GM19099 (cell line): Measurements from ENCODE around the gene KRTAP5-7.

Experiments
- POLR2A ChIP-seq: IDR thresholded peaks from 3 replicates; pipeline ENCODE4 v1.6.1; 2011; ENCODE audit warnings: low read depth; ENCODE audit not compliant: insufficient read length; ENCODE audit errors: extremely low read depth

The KRTAP5-7 gene

DNA sequence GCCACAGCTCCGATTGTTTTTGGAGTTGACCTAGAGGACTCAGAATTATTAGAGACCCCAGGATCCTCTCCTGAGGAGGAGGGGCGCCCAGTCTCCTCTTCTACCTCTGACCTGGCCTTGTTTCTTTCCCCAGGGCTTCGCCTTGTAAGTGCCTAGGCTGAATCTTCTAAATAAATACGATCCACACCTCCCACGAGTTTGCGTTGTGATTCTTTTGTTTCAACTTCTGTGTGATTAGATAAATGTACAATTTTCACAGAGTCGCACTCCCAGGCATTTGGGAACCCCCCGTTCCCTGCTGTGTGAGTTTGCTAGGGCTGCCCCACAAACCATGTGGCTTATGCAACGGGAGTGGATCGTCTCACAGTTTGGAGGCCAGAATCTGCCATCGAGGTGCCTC is 11.9 kb downstream of the KRTAP5-7 start:
- no peak for TF ChIP-seq POLR2A

DNA sequence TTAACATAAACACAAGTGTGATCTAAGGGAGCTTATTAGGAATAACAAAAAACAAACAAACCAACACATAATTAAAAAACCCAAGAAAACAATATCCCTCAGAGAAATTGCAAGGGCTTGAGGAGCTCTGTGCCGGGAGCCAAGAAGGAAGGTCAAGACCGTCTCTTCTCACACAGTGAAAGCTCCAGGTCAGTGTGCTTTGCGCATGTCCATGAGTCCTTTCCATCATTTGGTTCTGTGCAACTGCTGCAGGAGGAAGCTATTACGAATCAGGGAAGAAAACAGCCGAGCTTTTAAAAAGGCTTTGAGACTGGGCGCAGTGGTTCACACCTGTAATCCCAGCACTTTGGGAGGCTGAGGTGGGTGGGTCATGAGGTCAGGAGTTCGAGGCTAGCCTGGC is 15.3 kb downstream of the KRTAP5-7 start:
- TF ChIP-seq POLR2A, result no peak

DNA sequence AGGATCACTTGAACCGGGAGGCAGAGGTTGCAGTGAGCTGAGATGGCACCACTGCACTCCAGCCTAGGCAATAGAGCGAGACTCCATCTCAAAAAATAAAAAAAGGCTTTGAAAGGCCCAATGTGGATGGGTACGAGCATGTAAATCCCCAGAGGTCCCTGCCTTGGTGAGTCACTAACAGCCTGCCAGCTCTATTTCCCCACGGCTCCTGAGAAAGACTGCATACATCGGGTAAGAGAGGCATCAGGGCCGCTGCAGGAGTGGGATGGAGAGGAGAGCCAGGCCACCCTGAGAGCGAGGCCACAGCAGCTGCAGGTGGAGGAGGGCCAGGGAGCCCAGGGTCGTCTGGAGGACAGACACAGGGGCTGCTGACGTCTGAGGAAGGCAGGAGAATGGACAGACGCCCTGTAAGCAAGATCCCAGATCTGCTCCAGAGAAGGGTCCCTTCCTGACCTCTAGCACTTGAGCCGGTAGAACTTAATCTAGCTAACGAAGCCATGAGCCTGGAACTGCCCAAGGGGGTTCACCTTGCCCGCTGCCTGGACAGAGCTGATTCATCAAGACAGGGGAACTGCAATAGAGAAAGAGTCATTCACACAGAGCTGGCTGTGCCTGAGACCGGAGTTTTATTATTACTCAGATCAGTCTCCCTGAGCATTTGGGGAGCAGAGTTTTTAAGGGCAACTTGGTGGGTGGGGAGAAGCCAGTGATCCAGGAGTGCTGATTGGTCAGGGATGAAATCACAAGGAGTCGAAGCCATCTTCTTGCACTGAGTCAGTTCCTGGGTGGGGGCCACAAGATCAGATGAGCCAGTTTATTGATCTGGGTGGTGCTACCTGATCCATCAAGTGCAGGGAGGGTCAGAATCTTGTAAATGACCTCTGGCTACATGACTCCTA is 16.1 kb downstream of the KRTAP5-7 start:
- TF ChIP-seq POLR2A, result no peak

DNA sequence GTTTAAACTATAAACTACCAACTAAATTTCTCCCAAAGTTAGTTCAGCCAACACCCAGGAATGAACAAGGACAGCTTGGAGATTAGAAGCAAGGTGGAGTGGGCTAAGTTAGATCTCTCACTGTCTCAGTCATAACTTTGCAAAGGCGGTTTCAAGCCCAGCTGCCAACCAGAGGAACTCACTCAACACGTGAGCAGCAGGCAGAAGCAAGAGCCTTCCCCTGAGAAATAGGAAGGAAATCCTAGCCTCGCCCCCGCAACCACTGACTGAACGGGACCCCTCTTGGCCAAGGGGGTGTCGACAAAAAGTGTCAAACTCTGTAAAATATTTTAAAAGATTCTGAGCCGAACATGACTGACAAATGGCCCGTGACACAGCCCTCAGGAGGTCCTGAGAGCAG is 16.8 kb downstream of the KRTAP5-7 start:
- no peak for TF ChIP-seq POLR2A

DNA sequence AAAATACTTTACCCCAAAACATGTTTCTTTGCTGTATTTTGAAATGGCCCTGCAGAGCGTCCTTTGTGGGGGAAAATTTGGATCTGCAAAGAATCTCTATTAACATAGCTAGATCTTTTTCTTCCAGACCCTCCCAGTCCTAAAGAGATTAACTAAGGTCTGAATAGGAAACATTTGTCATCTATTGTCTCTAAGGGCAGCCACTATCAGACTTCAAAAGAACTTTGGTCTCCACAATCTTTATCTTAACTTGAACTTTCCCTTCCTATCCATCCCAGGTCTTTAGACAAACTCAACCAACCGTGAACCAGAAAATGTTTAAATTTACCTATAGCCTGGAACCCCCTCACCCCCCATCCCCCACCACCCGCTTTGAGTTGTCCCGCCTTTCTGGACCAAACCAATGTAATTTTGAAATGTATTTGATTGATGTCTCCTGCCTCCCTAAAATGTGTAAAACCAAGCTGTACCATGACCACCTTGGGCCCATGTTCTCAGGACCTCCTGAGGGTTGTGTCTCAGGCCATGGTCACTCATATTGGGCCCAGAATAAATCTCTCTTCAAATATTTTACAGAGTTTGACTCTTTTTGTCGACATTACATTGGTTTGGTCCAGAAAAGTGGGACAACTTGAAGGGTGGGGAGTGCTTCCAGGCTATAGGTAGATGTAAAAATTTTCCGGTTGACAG is 17.6 kb downstream of the KRTAP5-7 start:
- no peak for TF ChIP-seq POLR2A

DNA sequence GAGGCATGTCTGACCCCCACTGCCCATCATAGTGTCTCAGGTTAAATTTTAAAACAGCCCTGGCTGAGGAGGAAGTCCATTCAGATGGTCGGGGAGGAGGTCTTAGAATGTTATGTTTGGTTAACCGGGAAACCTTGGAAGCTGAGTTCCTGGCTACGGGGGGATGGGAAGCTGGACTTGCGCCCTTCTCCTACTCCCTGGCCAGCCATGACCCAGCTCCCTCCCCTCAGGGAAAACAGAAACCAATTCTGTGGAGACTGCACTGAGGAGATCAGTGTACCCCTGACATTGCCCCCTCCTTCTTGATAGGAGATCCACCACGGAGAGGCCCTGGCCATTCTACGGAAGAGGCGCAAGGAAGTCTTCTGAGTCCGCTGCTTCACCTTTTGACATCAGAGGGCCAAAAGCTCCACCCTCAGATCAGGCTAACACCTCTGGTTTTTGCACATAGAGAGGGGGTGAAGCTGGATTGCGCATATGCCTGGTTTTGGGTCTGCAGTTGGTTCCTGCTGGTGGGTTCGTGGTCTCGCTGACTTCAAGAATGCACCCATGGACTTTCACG is 18.4 kb downstream of the KRTAP5-7 start:
- TF ChIP-seq POLR2A, result no peak

DNA sequence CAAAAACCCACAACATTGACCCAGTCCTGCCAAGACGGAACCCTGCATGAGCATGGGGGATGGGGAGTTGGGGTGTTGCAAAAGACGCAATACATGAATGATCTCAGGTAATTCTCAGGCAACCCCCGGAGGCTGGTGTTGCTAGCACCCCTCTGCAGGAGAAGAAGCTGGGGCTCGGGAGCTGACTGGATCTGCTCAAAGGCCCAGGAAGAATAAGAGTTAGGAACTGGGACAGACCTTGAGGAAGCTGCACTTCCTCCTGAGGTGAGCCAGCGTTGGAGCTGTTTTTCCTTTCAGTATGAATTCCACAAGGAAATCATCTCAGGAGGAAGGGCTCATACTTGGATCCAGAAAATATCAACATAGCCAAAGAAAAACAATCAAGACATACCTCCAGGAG is 21.1 kb downstream of the KRTAP5-7 start, which contains the start of gene KRTAP5-9:
Gene KRTAP5-9 (plus strand): TSS at position 301 of the 400 bp plus-strand sequence. CDS start 238 bp downstream, outside the sequence.
- TF ChIP-seq POLR2A, result no peak

DNA sequence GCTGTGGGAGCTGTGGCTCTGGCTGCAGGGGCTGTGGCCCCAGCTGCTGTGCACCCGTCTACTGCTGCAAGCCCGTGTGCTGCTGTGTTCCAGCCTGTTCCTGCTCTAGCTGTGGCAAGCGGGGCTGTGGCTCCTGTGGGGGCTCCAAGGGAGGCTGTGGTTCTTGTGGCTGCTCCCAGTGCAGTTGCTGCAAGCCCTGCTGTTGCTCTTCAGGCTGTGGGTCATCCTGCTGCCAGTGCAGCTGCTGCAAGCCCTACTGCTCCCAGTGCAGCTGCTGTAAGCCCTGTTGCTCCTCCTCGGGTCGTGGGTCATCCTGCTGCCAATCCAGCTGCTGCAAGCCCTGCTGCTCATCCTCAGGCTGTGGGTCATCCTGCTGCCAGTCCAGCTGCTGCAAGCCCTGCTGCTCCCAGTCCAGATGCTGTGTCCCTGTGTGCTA is 21.7 kb downstream of the KRTAP5-7 start:
- no peak for TF ChIP-seq POLR2A

DNA sequence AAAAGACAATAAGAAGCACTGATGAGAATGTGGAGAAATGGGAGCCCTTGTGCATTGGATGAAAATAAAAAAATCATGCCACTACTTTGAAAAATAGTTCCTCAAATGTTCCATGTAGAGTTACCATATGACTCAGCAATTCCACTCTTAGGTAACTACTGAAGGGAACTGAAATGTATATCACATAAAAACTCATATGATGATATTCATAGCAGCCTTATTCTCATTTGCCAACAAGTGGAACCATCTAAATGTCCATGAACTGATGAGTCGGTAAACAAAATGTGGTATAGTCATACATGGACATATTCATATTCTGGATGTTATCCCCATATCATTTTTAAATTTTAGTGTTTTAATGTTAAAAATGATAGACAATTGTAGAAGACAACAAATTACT is 24.6 kb downstream of the KRTAP5-7 start:
- TF ChIP-seq POLR2A, result no peak

DNA sequence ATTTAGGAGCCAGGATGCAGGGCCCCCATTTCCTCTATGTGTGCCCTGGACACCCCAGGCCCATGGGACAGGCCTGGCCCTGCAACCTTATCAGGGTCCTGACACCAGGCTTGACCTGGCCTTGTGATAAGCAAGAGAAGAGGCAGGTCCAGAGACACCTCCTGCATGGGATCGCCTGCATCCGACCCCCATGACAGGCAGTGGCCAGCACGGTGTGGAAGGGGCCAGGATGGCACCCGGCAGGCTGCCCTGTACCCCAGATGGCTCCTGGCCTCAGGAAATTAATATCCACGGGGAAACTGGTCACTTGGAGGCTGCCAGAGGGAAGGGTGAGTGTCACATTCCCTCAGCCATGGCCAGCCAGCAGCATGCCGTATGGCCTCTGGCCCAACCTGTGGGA is 27.9 kb downstream of the KRTAP5-7 start:
- TF ChIP-seq POLR2A, result no peak

DNA sequence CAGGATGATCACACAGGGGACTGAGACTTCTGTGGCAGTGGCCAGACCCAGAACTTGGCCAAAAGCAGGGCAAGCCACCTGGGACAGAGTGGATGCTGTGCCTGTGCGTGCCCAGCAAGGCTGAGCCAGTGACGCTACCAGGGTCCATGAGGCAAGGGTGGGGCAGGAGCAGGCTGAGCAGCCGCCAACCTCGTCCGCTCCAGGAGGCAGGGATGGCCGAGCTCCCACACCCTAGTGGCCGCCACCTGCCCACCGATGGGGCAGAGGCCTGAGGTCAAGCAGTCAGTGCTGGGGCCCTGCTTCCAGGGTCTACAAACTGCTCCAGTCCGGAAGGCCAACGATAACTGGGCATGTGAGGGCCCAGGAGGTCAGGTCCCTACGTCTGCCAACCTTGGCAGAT is 28.4 kb downstream of the KRTAP5-7 start:
- no peak for TF ChIP-seq POLR2A

DNA sequence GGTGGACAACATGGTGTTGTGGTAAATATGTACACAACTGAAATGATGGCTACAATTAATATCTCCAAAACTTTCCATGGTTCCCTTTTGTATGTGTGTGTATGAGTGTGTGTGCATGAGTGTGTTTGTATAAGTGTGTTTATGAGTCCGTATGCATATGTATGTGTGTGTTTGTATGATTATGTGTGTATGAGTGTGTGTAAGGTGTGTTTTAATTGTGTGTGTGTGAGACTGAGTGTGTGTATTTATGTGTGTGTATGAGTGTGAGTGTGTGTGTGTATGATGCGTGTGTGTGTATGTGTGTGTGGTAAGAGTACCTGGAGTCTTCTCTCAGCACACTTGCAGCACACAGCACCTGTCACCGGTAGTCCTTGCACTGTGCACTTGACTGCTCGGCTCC is 29.0 kb downstream of the KRTAP5-7 start:
- no peak for TF ChIP-seq POLR2A

DNA sequence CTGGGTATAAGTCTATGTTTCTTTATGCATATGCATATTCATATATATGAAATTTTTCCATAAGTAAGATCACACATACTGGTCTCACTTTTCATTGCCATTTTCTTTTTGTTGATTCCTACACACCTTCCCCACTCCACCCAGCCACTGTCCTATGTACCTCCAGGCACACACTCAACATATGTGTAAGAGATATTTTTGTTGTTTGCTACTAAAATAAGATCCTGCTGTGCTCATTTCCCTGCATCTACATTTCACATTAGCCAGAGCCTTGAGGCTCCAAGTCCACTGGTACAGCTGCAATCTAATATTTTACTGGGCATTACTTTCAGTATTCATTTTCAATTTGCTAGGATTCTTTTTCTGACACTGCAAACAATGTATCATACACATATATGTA is 30.2 kb downstream of the KRTAP5-7 start:
- no peak for TF ChIP-seq POLR2A

DNA sequence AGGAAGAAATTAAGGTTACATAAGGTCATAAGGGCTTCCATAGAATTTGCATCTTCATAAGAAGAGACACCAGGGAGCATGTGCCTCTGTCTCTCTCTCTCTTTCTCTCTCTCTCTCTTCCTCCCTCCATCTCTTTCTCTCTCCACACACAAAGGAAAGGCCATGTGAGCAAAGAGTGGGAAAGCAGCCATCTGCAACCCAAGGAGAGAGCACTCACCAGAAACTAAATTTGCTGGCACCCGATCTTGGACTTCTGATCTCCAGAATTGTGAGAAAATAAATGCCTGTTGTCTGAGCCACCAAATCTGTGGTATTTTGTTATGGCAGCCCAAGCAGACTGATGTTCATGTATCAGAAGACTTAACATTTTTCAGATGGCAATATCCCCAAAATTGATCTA is 31.9 kb downstream of the KRTAP5-7 start:
- TF ChIP-seq POLR2A, result no peak

DNA sequence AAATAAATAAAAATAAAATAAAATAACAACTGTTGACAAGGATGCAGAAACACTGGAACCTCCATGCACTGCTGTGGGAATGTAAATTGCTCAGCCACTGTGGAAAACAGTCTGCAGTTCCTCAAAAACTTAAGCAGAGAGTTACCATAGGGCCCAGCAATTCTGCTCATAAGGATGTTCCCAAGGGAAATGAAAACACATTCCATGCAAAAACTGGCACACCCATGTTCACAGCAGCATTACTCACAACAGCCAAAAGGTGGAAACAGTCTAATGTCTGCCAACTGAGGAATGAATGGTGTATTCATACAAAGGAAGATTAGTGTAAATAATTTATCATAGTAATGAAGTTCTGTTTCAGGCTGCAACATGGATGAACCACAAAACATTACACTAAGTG is 35.1 kb downstream of the KRTAP5-7 start:
- TF ChIP-seq POLR2A, result no peak

DNA sequence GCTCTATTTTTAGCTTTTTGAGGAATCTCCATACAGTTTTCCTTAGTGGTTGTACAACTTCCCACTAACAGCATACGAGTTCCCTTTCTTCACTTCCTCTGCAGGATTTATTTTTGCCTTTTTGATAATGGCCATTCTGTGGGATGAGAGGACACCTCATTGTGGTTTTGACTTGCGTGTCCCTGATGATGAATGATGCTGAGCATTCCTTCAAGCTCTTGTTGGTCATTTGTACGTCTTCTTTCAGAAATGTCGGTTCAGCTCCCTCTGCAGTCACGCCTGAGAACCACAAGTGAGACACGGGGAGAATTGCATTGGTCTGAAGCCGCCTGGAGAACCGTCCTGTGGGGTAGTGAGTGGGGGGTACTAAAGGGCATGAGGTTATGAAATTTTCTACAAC is 36.3 kb downstream of the KRTAP5-7 start:
- TF ChIP-seq POLR2A, result no peak
